Stimulated activated memory B cell treated with anti-CD40 and anti-IgM and Interleukin-4, amounts not matched to agents 10 μg/mL and 1 μg/mL and 100 μg/mL, for 72 hours (primary cell): ENCODE results near the gene ZSWIM5.
A peak's percentile ranks its signal among the peaks of the same experiment; 100 is the strongest.
"Not testable (repeated sequence)": the region's sequence is repeated elsewhere in the genome, so short reads cannot be mapped to it uniquely, and the experiment has no call there.

Experiments used
- ATAC-seq: fragments of 150-1000 bp; cut with Tn5 transposase; 2 replicates; pipeline ENCODE4 v1.10.0; 2021
- H3K27ac Mint-ChIP-seq: one replicate; pipeline ENCODE4 v1.8.0; 2022; ENCODE audit warnings: mild to moderate bottlenecking, mixed read lengths
- H3K27me3 Mint-ChIP-seq: one replicate; pipeline ENCODE4 v1.8.0; 2022; ENCODE audit warnings: mixed read lengths
- H3K36me3 Mint-ChIP-seq: one replicate; pipeline ENCODE4 v1.8.0; 2022; ENCODE audit warnings: mixed read lengths
- H3K4me1 Mint-ChIP-seq: one replicate; pipeline ENCODE4 v1.8.0; 2022; ENCODE audit warnings: mixed read lengths
- H3K4me3 Mint-ChIP-seq: one replicate; pipeline ENCODE4 v1.8.0; 2022; ENCODE audit warnings: mild to moderate bottlenecking, moderate library complexity, mixed read lengths
- H3K9me3 Mint-ChIP-seq: one replicate; pipeline ENCODE4 v1.8.0; 2022; ENCODE audit warnings: mixed read lengths

ZSWIM5 gene

DNA sequence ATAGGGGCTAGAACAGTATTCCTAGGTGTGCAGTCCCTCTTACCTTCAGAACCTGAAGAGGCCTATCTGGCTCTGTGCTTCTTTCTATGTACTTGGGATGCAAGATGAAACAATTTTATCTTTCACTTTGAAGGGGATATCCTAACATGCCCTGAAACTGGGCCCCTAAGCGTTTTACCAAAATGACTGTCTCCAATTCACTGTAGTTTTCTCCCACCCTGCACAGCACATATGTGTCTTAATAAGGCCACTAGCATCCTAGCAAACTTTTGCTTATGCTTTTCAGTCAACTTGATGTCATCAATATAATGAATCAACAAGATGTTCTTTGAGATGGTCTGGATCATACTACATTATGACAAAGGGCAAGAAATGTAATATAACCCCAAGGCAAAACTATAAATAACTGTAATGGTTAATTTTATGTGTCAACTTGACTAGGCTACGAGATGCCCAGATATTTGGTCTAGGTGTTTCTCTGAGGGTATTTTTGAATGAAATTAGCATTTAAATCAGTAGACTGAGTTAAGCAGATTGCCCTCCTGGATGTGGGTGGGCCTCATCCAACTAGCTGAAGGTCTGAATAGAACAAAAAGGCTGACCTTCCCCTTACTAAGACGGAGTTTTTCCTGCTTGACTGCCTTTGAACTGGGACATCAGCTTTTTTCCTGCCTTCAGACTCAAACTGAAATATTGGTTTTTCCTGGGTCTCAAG lies 9.2 kb upstream of the ZSWIM5 start:
- Mint-ChIP-seq H3K27me3 (peaks cover 18% of the 10 kb centered on the region), H3K36me3 (no peaks in the 10 kb centered on the region), H3K27ac (no peak overlapping the region), H3K4me1 (no peaks in the 10 kb centered on the region), H3K4me3 (no peak overlapping the region), H3K9me3 (no peaks in the 10 kb centered on the region)
- no peak for ATAC-seq

DNA sequence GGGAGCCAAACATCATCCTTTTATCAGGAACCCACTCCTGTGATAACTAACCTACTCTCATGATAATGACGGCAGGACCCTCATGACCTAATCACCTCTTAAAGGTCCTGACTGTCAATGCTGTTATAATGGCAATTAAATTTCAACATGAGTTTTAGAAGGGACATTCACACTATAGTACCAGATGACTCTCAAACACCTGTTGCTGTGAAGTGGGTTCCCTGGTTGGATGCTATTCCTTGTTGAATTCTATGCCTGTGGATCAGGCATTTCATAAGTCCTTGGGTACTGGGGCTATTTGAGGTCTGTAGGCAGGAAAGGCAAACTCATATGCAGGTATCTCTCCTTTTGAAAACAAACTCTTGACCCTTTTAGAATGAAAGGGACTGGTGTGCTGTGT lies 7.5 kb upstream of the ZSWIM5 start:
- Mint-ChIP-seq H3K4me1 (no peaks in the 10 kb centered on the region), H3K4me3 (no peak overlapping the region), H3K27ac (no peak overlapping the region), H3K36me3 (no peaks in the 10 kb centered on the region), H3K9me3 (no peaks in the 10 kb centered on the region), H3K27me3 (peaks cover 18% of the 10 kb centered on the region)
- no peak for ATAC-seq

DNA sequence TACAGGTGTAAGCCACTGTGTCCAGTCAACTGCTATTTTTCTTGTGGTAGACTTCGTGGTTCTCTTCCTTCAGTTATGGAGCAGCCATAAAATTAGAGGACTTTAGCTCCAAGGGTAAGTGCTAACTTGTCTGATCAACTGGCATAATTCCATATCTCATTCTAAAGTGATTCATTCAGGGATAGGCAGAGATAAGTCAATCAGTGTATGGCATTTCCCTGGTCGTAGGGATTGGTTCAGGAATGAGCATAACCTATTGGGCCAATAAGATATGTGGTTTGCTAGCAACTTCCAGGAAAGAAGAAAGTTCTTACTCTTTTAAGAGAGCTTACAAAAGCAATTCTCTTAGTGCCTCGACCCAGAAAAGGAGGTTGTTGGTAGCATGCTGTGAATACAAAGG lies 4.7 kb upstream of the ZSWIM5 start:
- H3K4me3 Mint-ChIP-seq: no peak overlapping the region
- H3K36me3 Mint-ChIP-seq: no peaks in the 10 kb centered on the region
- H3K27ac Mint-ChIP-seq: no peak overlapping the region
- H3K4me1 Mint-ChIP-seq: peaks cover 10% of the 10 kb centered on the region
- H3K9me3 Mint-ChIP-seq: no peaks in the 10 kb centered on the region
- peaks cover 18% of the 10 kb centered on the region for H3K27me3 Mint-ChIP-seq
- no peak for ATAC-seq

DNA sequence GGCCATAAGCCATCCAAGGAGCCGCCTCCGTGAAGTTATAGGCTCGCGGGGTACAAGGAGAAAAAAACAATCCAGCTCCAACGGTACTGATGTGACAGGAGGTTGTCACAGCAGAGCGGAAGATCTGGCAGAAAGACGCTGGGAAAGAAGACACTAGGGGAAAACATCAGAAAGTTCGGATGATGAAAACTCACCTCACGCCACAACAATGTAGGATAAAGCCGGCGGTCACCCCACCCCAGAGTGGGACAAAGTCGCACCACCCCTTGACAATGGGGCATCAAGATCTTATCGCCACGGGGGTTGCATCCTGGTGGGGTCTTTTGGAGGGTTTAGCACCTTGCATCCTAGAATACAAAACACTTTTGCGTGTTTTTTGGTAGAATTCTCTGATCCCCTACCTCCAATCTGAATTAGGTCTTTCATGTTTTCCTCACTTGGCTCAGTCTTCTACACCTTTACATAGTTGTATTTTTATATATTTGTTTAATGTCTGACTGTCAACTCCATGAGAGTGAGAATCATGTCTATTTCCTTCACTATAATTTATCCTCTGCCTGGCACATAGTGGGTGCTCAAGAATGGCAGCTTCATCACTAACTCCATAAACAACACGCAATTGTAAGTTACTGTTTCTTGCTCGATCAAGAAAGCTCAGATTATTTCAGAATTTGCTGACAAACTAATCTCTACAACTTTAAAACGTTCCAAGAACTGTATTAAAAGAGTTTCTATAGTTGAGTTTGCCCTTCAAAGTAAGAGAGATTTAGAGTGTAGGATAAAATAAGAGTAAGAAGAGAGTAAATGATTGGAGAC lies 611 bp upstream of the ZSWIM5 start:
- Mint-ChIP-seq H3K9me3 (no peaks in the 10 kb centered on the region), H3K4me1 (peaks cover 35% of the 10 kb centered on the region), H3K27ac (no peak overlapping the region), H3K27me3 (no peaks in the 10 kb centered on the region), H3K36me3 (no peaks in the 10 kb centered on the region), H3K4me3 (peak overlapping the region; percentile 79)
- no peak for ATAC-seq

DNA sequence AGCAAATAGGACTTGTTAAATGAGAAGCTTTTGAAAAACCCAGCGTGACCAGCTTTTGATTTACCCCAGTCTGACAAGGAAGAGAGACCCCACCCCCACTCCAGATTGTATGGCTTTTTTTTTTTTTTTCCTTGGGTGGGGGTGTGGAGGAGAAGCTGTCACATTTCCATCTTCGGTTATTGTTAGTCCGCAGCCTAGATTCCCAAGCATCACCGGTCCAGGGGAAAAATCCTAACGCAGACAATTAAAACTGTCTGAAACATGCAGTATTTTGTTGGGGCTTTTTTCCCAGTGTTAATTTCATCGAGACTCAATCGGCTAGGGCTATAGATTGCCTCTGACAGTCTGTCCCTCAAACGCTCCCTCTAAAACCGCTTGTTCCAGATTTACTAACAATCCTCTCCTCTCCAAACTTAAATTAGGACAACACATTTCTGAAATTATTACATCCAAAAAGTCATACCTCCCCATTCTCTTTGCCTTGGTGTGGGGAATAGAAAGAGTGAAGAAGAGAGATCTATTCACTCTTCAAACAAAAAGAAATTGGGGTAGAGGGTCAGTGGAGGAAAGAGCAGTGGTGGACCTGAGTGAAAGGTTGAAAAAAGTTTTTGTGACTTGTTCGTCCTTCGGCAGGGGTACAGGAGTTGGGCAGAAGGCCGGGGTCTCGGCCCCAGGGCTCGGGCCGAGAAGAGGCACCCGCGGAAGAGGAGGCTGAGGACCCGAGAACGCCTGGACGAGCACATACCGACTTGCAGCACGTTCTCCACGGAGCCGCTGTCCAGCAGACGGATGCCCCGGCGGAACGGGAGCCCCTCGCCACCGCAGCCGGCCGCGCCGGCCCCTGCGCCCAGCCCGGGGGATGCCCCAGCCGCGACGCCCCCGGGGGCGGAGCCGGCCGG lies 1.1 kb downstream of the ZSWIM5 start:
- peak; percentile 34 for ATAC-seq
- H3K9me3 Mint-ChIP-seq: no peaks in the 10 kb centered on the region
- H3K4me3 Mint-ChIP-seq: peak overlapping the region; percentile 84
- no peaks in the 10 kb centered on the region for H3K27me3 Mint-ChIP-seq
- peaks cover 35% of the 10 kb centered on the region for H3K4me1 Mint-ChIP-seq
- peak overlapping the region; percentile 30 for H3K27ac Mint-ChIP-seq
- H3K36me3 Mint-ChIP-seq: no peaks in the 10 kb centered on the region

DNA sequence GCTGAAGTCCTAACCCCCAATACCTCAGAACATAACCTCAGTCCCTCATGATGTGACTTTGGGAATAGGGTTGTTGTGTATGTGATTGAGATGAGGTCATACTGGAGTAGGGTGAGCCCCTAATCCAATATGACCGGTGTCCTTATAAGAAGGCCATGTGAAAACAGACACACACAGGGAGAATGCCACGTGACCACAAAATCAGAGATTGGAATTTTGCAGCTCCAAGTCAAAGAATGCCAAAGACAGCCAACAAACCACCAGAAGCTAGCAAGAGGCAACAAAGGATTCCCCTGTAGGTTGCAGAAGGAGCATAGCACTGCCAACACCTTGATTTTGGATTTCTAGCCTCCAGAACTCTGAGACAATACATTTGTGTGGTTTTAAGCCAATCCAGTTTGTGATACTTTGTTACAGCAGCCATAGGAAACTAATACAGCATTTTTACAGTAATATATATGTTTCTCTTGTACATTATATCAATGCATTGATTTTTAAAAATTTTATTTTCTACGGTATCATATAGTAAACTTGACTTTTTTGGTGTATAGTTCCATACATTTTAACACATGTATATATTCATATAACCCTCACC lies 5.4 kb downstream of the ZSWIM5 start:
- Mint-ChIP-seq H3K27me3 (no peaks in the 10 kb centered on the region), H3K27ac (no peak overlapping the region), H3K4me3 (no peak overlapping the region), H3K9me3 (no peaks in the 10 kb centered on the region), H3K4me1 (peaks cover 24% of the 10 kb centered on the region), H3K36me3 (no peaks in the 10 kb centered on the region)
- ATAC-seq: no peak

DNA sequence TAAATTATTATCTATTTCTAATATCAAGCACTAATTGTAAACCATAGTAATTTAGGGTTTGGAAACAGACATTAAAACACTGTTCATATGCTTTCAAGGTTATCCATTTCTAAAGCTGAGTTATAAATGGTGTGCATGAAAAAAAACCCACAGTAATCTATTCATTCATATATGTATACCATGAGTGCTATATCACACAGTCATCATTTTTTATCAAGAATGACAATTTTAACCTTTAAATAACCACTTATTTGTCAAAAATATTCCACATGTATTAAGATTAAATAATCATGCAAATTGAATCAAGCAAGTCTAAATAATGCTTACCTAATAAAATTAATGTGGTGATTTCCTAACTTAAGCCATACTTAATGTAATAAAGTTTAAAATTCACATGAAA lies 6.0 kb downstream of the ZSWIM5 start:
- Mint-ChIP-seq H3K27ac (no peak overlapping the region), H3K4me3 (no peak overlapping the region), H3K9me3 (no peaks in the 10 kb centered on the region), H3K36me3 (no peaks in the 10 kb centered on the region), H3K4me1 (peaks cover 22% of the 10 kb centered on the region), H3K27me3 (no peaks in the 10 kb centered on the region)
- ATAC-seq: no peak

DNA sequence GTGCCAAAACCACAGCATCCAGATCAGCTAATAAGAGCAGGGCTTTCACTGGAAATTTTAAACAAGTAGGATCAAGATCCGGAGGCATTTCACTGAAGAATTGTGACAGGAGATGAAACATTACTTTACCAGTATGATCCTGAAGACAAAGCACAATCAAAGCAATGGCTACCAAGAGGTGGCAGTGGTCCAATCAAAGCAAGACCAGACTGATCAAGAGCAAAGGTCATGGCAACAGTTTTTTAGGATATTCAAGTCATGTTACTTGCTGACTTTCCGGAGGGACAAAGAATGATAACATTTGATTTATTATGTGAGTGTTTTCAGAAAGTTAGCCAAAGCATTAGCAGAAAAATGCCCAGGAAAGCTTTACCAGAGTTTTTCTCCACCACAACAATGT lies 8.2 kb downstream of the ZSWIM5 start:
- no peak overlapping the region for H3K4me3 Mint-ChIP-seq
- H3K27ac Mint-ChIP-seq: no peak overlapping the region
- H3K36me3 Mint-ChIP-seq: no peaks in the 10 kb centered on the region
- H3K9me3 Mint-ChIP-seq: no peaks in the 10 kb centered on the region
- H3K27me3 Mint-ChIP-seq: no peaks in the 10 kb centered on the region
- peaks cover 1% of the 10 kb centered on the region for H3K4me1 Mint-ChIP-seq
- no peak for ATAC-seq

DNA sequence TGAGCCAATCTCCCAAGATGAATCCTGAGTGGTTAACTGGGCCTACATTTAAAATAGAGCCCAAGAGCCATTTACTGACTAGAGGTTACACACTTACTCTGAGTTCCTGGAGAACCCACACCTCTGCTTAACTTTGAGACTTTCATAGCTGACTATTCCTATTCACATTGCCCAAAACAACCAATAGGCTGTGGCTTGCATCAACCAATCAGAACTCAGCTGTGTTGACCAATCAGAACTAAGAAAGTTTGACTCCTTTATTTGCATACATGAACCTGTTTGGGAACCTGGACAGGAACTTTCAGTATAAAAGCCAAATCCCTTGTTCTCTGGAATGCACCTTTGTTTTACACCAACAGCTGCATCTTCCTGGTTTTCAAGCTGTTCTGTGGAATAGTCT lies 9.5 kb downstream of the ZSWIM5 start:
- no peak overlapping the region for H3K4me3 Mint-ChIP-seq
- no peaks in the 10 kb centered on the region for H3K4me1 Mint-ChIP-seq
- no peak overlapping the region for H3K27ac Mint-ChIP-seq
- no peaks in the 10 kb centered on the region for H3K36me3 Mint-ChIP-seq
- no peaks in the 10 kb centered on the region for H3K9me3 Mint-ChIP-seq
- no peaks in the 10 kb centered on the region for H3K27me3 Mint-ChIP-seq
- no peak for ATAC-seq

DNA sequence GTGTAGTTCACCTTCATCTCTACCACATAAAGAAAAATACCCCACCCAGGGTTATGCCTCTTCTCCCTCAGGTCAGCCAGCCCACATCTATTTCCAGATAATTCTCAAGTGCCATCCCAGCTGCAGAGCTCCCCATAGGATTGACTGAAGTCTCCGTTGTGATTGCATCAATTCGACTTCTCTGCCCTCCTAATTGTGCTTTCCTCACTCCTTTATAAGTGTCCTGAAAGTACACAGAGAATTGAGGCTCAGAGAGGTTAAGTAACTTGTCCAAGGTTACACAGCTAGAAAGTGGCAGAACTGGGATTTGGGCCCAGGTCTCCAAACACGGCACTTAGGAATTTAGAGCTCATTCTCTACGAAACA lies 15.0 kb downstream of the ZSWIM5 start:
- Mint-ChIP-seq H3K36me3 (no peaks in the 10 kb centered on the region), H3K4me3 (no peak overlapping the region), H3K27ac (no peak overlapping the region), H3K27me3 (no peaks in the 10 kb centered on the region), H3K4me1 (peaks cover 12% of the 10 kb centered on the region), H3K9me3 (no peaks in the 10 kb centered on the region)
- ATAC-seq: no peak

DNA sequence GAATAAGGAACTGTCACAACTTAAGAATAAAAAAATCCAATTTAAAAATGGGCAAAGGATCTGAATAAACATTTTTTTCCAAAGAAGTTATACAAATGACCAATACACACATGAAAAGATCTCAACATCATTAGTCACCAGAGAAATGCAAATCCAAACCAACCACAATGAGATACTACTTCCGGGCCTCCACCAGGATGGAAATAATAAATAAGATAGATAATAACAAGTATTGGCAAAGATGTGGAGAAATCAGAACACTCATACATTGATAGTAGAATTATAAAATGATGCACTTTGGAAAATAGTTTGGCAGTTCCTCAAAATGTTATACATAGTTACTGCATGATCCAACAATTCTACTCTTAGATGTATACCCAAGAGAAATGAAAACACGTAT lies 18.7 kb downstream of the ZSWIM5 start:
- Mint-ChIP-seq H3K4me1 (peaks cover 12% of the 10 kb centered on the region), H3K9me3 (no peaks in the 10 kb centered on the region), H3K36me3 (no peaks in the 10 kb centered on the region), H3K27me3 (no peaks in the 10 kb centered on the region), H3K27ac (no peak overlapping the region), H3K4me3 (no peak overlapping the region)
- no peak for ATAC-seq

DNA sequence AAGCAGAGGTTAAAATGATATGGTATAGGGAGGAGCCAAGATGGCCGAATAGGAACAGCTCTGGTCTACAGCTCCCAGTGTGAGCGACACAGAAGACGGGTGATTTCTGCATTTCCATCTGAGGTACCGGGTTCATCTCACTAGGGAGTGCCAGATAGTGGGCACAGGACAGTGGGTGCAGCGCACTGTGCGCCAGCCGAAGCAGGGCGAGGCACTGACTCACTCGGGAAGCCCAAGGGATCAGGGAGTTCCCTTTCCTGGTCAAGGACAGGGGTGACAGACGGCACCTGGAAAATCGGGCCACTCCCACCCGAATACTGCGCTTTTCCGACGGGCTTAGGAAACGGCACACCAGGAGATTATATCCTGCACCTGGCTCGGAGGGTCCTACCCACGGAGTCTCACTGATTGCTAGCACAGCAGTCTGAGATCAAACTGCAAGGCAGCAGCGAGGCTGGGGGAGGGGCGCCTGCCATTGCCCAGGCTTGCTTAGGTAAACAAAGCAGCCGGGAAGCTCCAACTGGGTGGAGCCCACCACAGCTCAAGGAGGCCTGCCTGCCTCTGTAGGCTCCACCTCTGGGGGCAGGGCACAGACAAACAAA lies 26.4 kb downstream of the ZSWIM5 start:
- peaks cover 11% of the 10 kb centered on the region for H3K27me3 Mint-ChIP-seq
- not testable (repeated sequence) for H3K4me3 Mint-ChIP-seq, H3K9me3 Mint-ChIP-seq, H3K4me1 Mint-ChIP-seq, ATAC-seq, H3K27ac Mint-ChIP-seq, H3K36me3 Mint-ChIP-seq

DNA sequence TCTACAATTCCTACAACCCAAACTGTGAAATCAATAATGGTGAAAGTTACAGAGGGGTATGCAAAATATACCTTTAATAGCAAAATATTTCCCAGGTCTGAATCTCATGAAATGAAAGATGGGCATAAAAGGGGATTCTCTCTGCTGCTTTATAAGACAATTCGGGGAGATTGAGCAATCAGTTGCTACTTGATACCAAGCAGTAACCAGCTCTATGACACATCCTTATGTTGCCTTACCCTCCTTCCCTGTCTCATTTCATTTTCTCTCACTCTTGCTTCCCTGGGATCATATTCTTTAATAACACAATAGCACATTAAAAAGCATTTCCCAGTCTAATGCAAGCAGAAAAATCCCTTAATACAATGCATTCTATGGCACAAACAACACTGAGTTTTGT lies 29.0 kb downstream of the ZSWIM5 start:
- no peak overlapping the region for H3K27ac Mint-ChIP-seq
- peaks cover 11% of the 10 kb centered on the region for H3K27me3 Mint-ChIP-seq
- no peak for ATAC-seq
- peaks cover 4% of the 10 kb centered on the region for H3K9me3 Mint-ChIP-seq
- H3K4me1 Mint-ChIP-seq: no peaks in the 10 kb centered on the region
- H3K36me3 Mint-ChIP-seq: no peaks in the 10 kb centered on the region
- no peak overlapping the region for H3K4me3 Mint-ChIP-seq

DNA sequence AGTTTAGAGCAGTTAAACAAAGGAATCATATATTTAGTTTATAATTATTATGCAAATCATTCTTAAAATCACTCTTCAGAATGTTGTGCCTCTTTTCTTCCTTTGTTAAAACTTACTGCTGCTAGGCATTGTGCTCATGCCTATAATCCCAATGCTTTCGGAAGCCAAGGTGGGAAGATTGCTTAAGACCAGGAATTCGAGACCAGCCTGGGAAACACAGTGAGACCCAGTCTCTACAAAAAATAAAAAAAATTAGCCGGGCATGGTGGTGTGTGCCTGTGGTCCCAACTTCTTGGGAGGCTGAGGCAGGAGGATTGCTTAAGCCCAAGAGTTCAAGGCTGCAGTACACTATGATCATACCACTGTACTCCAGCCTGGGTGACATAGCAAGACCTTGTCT lies 33.6 kb downstream of the ZSWIM5 start:
- Mint-ChIP-seq H3K27me3 (peaks cover 11% of the 10 kb centered on the region), H3K36me3 (no peaks in the 10 kb centered on the region), H3K4me1 (no peaks in the 10 kb centered on the region), H3K9me3 (no peaks in the 10 kb centered on the region), H3K4me3 (no peak overlapping the region), H3K27ac (no peak overlapping the region)
- ATAC-seq: no peak

DNA sequence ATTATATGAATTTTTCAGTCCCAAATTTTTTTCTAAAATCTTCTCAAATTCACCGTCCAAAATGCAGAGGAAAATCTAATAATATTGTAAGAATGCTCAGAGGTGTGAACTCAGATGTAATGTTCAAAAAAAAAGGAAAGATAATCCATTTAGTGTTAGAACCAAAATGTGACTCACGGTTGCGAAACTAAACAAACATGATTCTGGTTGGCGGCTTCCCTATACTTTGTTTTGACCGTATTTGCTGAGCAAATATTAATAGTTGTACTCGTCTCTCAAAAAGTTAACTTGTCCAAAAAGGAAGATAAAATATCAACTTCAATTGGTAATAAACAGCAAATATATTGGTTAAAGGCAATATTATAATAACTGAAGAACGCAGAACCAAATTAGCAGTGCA lies 34.4 kb downstream of the ZSWIM5 start:
- Mint-ChIP-seq H3K36me3 (no peaks in the 10 kb centered on the region), H3K4me3 (no peak overlapping the region), H3K27me3 (peaks cover 9% of the 10 kb centered on the region), H3K4me1 (no peaks in the 10 kb centered on the region), H3K27ac (no peak overlapping the region), H3K9me3 (no peaks in the 10 kb centered on the region)
- no peak for ATAC-seq
